GM10266 (cell line): ENCODE data around the gene NUDC.

ENCODE experiments used
- DNase-seq: peaks from one replicate; pipeline ENCODE4 v3.0.0; 2012; ENCODE audit errors: extremely low spot score
- CTCF ChIP-seq: IDR thresholded peaks from 2 replicates; pipeline ENCODE4 v1.5.1; 2012; ENCODE audit warnings: mild to moderate bottlenecking, low read depth; ENCODE audit not compliant: control insufficient read depth, insufficient read depth; ENCODE audit errors: missing control alignments

NUDC gene

GRCh38 chr1:26951821-26952497, 30.4 kb downstream of the NUDC start:
- no peak for DNase-seq
- no peak for TF ChIP-seq CTCF

GRCh38 chr1:26953374-26953773, 31.8 kb downstream of the NUDC start:
- TF ChIP-seq CTCF = no peak
- no peak for DNase-seq

- DNase-seq = no peak
- no peak for TF ChIP-seq CTCF
Measured at GRCh38 chr1:26956321-26956720, 34.8 kb downstream of the NUDC start.

GRCh38 chr1:26957306-26957705, 35.8 kb downstream of the NUDC start:
- no peak for DNase-seq
- no peak for TF ChIP-seq CTCF

- TF ChIP-seq CTCF = no peak
- no peak for DNase-seq
Measured at GRCh38 chr1:26959270-26959669, 37.7 kb downstream of the NUDC start.

- TF ChIP-seq CTCF = no peak
- DNase-seq = no peak
Measured at GRCh38 chr1:26959722-26960624, 38.4 kb downstream of the NUDC start, which contains the start of gene KDF1. Gene KDF1, minus strand, starts transcription at chr1:26960468. Its CDS starts 8,088 bp downstream, at chr1:26952380.

GRCh38 chr1:26960625-26960966, 39.1 kb downstream of the NUDC start:
- TF ChIP-seq CTCF = no peak
- DNase-seq = no peak
